ENCODE measurements around the gene IQSEC2. TPM values are rescaled to one million over a fixed set of nuclear protein-coding genes. Genes with fewer than 3 reads are reported as not detected.

Gene IQSEC2
- total and polyA plus RNA-seq, 2 of the 4 experiments (the other 2 are of a cell fraction) = 2.5 to 11.4 TPM

GRCh38 chrX:53305996-53306937 lies 24.9 kb upstream of the IQSEC2 start:
- peaks cover 14% of the 10 kb centered on the region for H3K27me3 ChIP-seq (ENCODE audit: control insufficient read depth, insufficient read depth, low read length)
- dilution Hi-C loops (cut with HindIII; ENCODE audit: low sequenced_read_pairs, unreplicated experiment) (no loop called here), intact Hi-C loops (cut with micrococcal nuclease) (no loop called here), in situ Hi-C loops (cut with MboI; ENCODE audit: low sequenced_read_pairs) (no loop called here)
- ATAC-seq (ENCODE audit: low read depth) = peak; percentile 66
- H3K9ac ChIP-seq (ENCODE audit: low read depth, low read length) = no peak overlapping the region
- H4K5ac ChIP-seq (ENCODE audit: low read depth, low read length) = 0 out of 2 replicates have a peak overlapping the region, but pooled peaks have one; percentile 17
- BruUV-seq (replicated peaks) = no TSS peak
- H3K9me3 ChIP-seq (ENCODE audit: control insufficient read depth, insufficient read depth, low read length) = no peaks in the 10 kb centered on the region
- H2AK9ac ChIP-seq (replicated peaks; ENCODE audit: low read depth, low read length, poor library complexity) = no peak overlapping the region
- no peak overlapping the region for H3K4ac ChIP-seq (ENCODE audit: low read depth, low read length)
- no peak for TF ChIP-seq RAD21 (IDR thresholded peaks at IDR 0.05; ENCODE audit: low read length)
- peaks cover 8% of the 10 kb centered on the region; the same call in 1 of the 2 replicates for H3K4me1 ChIP-seq (ENCODE audit: control insufficient read depth, insufficient read depth, low read length)
- H2BK15ac ChIP-seq (ENCODE audit: low read depth, low read length) = no peak overlapping the region
- no peak overlapping the region for H3K14ac ChIP-seq (replicated peaks; ENCODE audit: low read depth, low read length)
- no peak overlapping the region for H3K56ac ChIP-seq (ENCODE audit: extremely low read depth, insufficient read depth, low read length)
- no peaks in the 10 kb centered on the region; a peak in 1 of 4 replicates for H3K79me1 ChIP-seq (ENCODE audit: low read depth in 1 of 2, low read length in 2 of 2)
- no peak overlapping the region for H2AK5ac ChIP-seq (ENCODE audit: low read depth, low read length)
- H4K8ac ChIP-seq (ENCODE audit: low read depth in 2 of 2, low read length in 2 of 2) = no peak overlapping the region
- no peak overlapping the region for H2BK20ac ChIP-seq (ENCODE audit: low read depth, low read length)
- WGBS, 2 experiments (ENCODE audit: extremely low coverage in 2 of 2, insufficient read length in 1 of 2) = 60% methylated on average over 2 of the region's 9 CpGs; no CpG with 5 or more reads in 1 of the 2 experiments
- no peak overlapping the region; the same call in 1 of the 2 replicates for H3K4me2 ChIP-seq (ENCODE audit: low read depth, low read length)
- H3K36me3 ChIP-seq (ENCODE audit: control insufficient read depth, insufficient read depth, low read length) = no peaks in the 10 kb centered on the region
- no peaks in the 10 kb centered on the region for H3K9me1 ChIP-seq (ENCODE audit: insufficient read depth, low read length)
- H3K27ac ChIP-seq (ENCODE audit: insufficient read depth, low read length) = no peak overlapping the region
- no peak overlapping the region for H4K91ac ChIP-seq (ENCODE audit: insufficient read depth, low read depth, low read length)
- no peak overlapping the region for H3K4me3 ChIP-seq (ENCODE audit: insufficient read depth, low read depth, low read length)
- H4K20me1 ChIP-seq (ENCODE audit: insufficient read depth, low read length) = no peaks in the 10 kb centered on the region; the same call in 1 of the 2 replicates
- H2AFZ ChIP-seq (replicated peaks; ENCODE audit: low read length, poor library complexity) = peak overlapping the region; percentile 53
- ChIA-PET CTCF (interaction anchor here (1.0 kb wide), 1 partner anchor 12 kb away, joined by 3 read pairs; no protein-coding TSS in a partner anchor), POLR2A (ENCODE audit: unreplicated experiment) (no interaction called here)
- no peak overlapping the region for H3K18ac ChIP-seq (ENCODE audit: low read depth, low read length)
- no peak overlapping the region for H2BK120ac ChIP-seq (ENCODE audit: low read depth, low read length)
- no peak overlapping the region for H2BK5ac ChIP-seq (ENCODE audit: low read depth, low read length, poor library complexity, severe bottlenecking)
- DNase-seq = no peak
- no peak overlapping the region for H3K23ac ChIP-seq (ENCODE audit: low read depth, low read length)
